ENCODE data around the gene GATC.
A peak's percentile ranks its signal among the peaks of the same experiment; 100 is the strongest.

- TF ChIP-seq CTCF (conservative IDR thresholded peaks at IDR 0.05; ENCODE audit: low read length) (peak; percentile 74), EZH2phosphoT487 (IDR thresholded peaks at IDR 0.05; ENCODE audit: borderline replicate concordance, low read depth, low read length) (no peak)
These were observed 10.9 kb downstream of the GATC start for GRCh38 chr12:120457133-120457532.

All from OCI-LY7 (cell line).